Measurements from ENCODE around the gene PAQR6.

Gene PAQR6

DNA sequence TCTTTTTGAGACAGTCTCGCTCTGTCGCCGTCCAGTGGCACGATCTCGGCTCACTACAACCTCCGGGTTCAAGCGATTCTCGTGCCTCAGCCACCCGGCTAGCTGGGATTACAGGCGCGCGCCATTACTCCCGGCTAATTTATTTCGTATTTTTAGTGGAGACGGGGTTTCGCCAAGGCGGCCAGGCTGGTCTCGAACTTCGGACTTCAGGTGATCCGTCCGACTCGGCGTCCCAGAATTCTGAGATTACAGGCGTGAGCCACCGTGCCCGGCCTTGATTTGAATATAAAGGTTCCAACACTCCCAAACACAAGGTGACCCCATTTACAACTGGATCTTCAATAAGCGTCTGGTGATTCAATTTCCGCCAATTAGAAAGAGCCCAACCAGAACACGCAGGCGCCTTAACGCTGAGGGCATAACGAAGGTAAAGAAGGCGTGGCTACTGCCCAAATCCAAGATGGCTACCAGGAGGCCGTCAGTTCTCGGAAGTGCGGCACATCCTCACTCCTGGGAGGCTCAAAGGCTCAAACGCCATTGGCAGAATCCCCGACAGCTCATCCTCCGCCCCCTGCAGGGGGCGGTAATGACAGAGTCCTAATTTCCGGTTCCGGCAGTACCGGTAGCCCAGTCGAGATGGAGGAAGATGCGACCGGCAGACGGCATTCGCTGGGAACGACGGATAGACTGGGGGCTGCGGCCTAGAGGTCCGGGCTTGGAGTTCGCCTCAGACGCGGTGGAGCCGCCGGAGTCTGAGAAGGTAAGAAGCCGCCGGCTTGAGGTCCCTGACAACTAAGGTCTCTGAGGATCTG is 54.2 kb downstream of the PAQR6 start, which contains the start of gene SLC25A44:
Gene SLC25A44, plus strand, starts transcription at position 617 of the 812 bp plus-strand sequence. CDS start 5,744 bp downstream, outside the sequence.
- peak; percentile 99 for DNase-seq (ENCODE audit: low spot score)
